ENCODE data around the gene BANP. TPM values are rescaled to one million over a fixed set of nuclear protein-coding genes. Genes with fewer than 3 reads are reported as not detected.

BANP gene
- total RNA-seq, 1 experiment from 2014 or later = 22.6 TPM

- no peak for ATAC-seq
- ChIA-PET CTCF (interaction anchor here (0.6 kb wide), 1 partner anchor 43 kb away, joined by 3 read pairs; no protein-coding TSS in a partner anchor), POLR2A (interaction anchor here (0.5 to 0.6 kb wide), 2 partner anchors 27 kb away, joined by 5 read pairs; no protein-coding TSS in a partner anchor)
- intact Hi-C loops (cut with micrococcal nuclease; ENCODE audit: unreplicated experiment) = no loop called here
- H3K4me1 ChIP-seq (ENCODE audit: control insufficient read depth, insufficient read depth, low read length) = no peaks in the 10 kb centered on the region
- no peaks in the 10 kb centered on the region for H3K36me3 ChIP-seq (ENCODE audit: control insufficient read depth, insufficient read depth, low read length)
- TF ChIP-seq SIN3A (IDR thresholded peaks at IDR 0.05; ENCODE audit: borderline replicate concordance, insufficient read depth, low read depth, low read length) (no peak), CTCF (IDR thresholded peaks at IDR 0.05) (no peak), TCF7L2 (IDR thresholded peaks at IDR 0.05; ENCODE audit: low read depth, low read length) (no peak), REST (IDR thresholded peaks at IDR 0.05; ENCODE audit: insufficient read depth in 1 of 2, low read depth in 2 of 2, low read length in 1 of 2) (no peak)
- BruUV-seq (replicated peaks) = no TSS peak
- no peak for DNase-seq (ENCODE audit: low read depth, low spot score)
- in situ Hi-C loops (cut with HindIII; ENCODE audit: low pct_unique_long_range_greater_than_20kb, low sequenced_read_pairs) = no loop called here
- no peak overlapping the region for H3K4me3 ChIP-seq (ENCODE audit: low read depth in 2 of 2, low read length in 2 of 2)
- no peaks in the 10 kb centered on the region for H3K27me3 ChIP-seq (ENCODE audit: control insufficient read depth, insufficient read depth, low read length)
- no peaks in the 10 kb centered on the region for H3K9me3 ChIP-seq (ENCODE audit: control insufficient read depth, insufficient read depth, low read depth, low read length)
- no peak overlapping the region for H3K27ac ChIP-seq (ENCODE audit: low read length)
These were observed 36.4 kb upstream of the BANP start for GRCh38 chr16:87914812-87915211.

- no peak overlapping the region for H3K27ac ChIP-seq (ENCODE audit: low read length)
- TF ChIP-seq POLR2AphosphoS5 (IDR thresholded peaks at IDR 0.05; ENCODE audit: low read depth, low read length) = no peak
- TF ChIP-seq REST (IDR thresholded peaks at IDR 0.05; ENCODE audit: insufficient read depth in 1 of 2, low read depth in 2 of 2, low read length in 1 of 2) = no peak
- no peak for TF ChIP-seq TCF7L2 (IDR thresholded peaks at IDR 0.05; ENCODE audit: low read depth, low read length)
- TF ChIP-seq SIN3A (IDR thresholded peaks at IDR 0.05; ENCODE audit: borderline replicate concordance, insufficient read depth, low read depth, low read length) = no peak
- TF ChIP-seq CTCF (IDR thresholded peaks at IDR 0.05) = no peak
- BruUV-seq (replicated peaks) = no TSS peak
- no peaks in the 10 kb centered on the region for H3K9me3 ChIP-seq (ENCODE audit: control insufficient read depth, insufficient read depth, low read depth, low read length)
- intact Hi-C loops (cut with micrococcal nuclease; ENCODE audit: unreplicated experiment) (no loop called here), in situ Hi-C loops (cut with HindIII; ENCODE audit: low pct_unique_long_range_greater_than_20kb, low sequenced_read_pairs) (no loop called here)
- POLR2A ChIA-PET = no interaction called here
- CTCF ChIA-PET = no interaction called here
- no peaks in the 10 kb centered on the region for H3K27me3 ChIP-seq (ENCODE audit: control insufficient read depth, insufficient read depth, low read length)
- H3K36me3 ChIP-seq (ENCODE audit: control insufficient read depth, insufficient read depth, low read length) = no peaks in the 10 kb centered on the region
- DNase-seq (ENCODE audit: low read depth, low spot score) = no peak
- H3K4me3 ChIP-seq (ENCODE audit: low read depth in 2 of 2, low read length in 2 of 2) = no peak overlapping the region
- ATAC-seq = no peak
- H3K4me1 ChIP-seq (ENCODE audit: control insufficient read depth, insufficient read depth, low read length) = no peaks in the 10 kb centered on the region
These were observed 33.7 kb upstream of the BANP start for GRCh38 chr16:87917503-87917902.
